Hepatocyte (in vitro differentiated cells): ENCODE results near the gene DDX1. TPM values are rescaled to one million over a fixed set of nuclear protein-coding genes. Genes with fewer than 3 reads are reported as not detected.

ENCODE experiments used
- DNase-seq: peaks from one replicate; pipeline ENCODE4 v3.0.0-alpha.2; 2016; ENCODE audit warnings: low spot score
- H2AFZ ChIP-seq: fragments of 200-600 bp; sonication (generic); 2 replicates; pipeline ENCODE4 v1.6.0; 2016; ENCODE audit warnings: antibody characterized with exemption, mild to moderate bottlenecking
- H3K27ac ChIP-seq: fragments of 200-600 bp; sonication (generic); 2 replicates; pipeline ENCODE4 v1.5.1; 2016; ENCODE audit warnings: mild to moderate bottlenecking
- H3K27me3 ChIP-seq: fragments of 200-600 bp; sonication (generic); 2 replicates; pipeline ENCODE4 v1.6.1; 2016
- H3K36me3 ChIP-seq: fragments of 200-600 bp; sonication (generic); replicated peaks from 2 replicates; pipeline ENCODE4 v1.5.1; 2016; ENCODE audit warnings: low read depth; ENCODE audit not compliant: insufficient read depth
- H3K4me1 ChIP-seq: fragments of 200-600 bp; sonication (generic); 2 replicates; pipeline ENCODE4 v1.5.1; 2016; ENCODE audit warnings: mild to moderate bottlenecking, moderate library complexity; ENCODE audit not compliant: insufficient read depth
- H3K4me2 ChIP-seq: fragments of 200-600 bp; sonication (generic); 2 replicates; pipeline ENCODE4 v1.6.0; 2016
- H3K4me3 ChIP-seq: fragments of 200-600 bp; sonication (generic); 2 replicates; pipeline ENCODE4 v1.5.1; 2016; ENCODE audit warnings: mild to moderate bottlenecking
- H3K79me2 ChIP-seq: fragments of 200-600 bp; sonication (generic); 2 replicates; pipeline ENCODE4 v1.6.0; 2017; ENCODE audit warnings: mild to moderate bottlenecking
- H3K9me2 ChIP-seq: fragments of 200-600 bp; sonication (generic); replicated peaks from 2 replicates; pipeline ENCODE4 v1.6.0; 2017; ENCODE audit warnings: mild to moderate bottlenecking; ENCODE audit not compliant: insufficient read depth
- H3K9me3 ChIP-seq: fragments of 200-600 bp; sonication (generic); 2 replicates; pipeline ENCODE4 v1.5.1; 2016; ENCODE audit warnings: low read depth, mild to moderate bottlenecking
- H4K20me1 ChIP-seq: fragments of 200-600 bp; sonication (generic); 2 replicates; pipeline ENCODE4 v1.6.0; 2016; ENCODE audit warnings: mild to moderate bottlenecking; ENCODE audit not compliant: insufficient read depth, poor library complexity, severe bottlenecking
- EZH2 ChIP-seq: fragments of 200-600 bp; sonication (generic); IDR thresholded peaks from 2 replicates; pipeline ENCODE4 v1.6.1; 2016; ENCODE audit warnings: antibody characterized with exemption, mild to moderate bottlenecking, borderline replicate concordance
- EZH2phosphoT487 ChIP-seq: fragments of 200-600 bp; sonication (generic); IDR thresholded peaks from one replicate; pipeline ENCODE4 v1.6.1; 2018; ENCODE audit warnings: antibody characterized with exemption, mild to moderate bottlenecking, low read depth, moderate library complexity; ENCODE audit not compliant: unreplicated experiment, severe bottlenecking
- WGBS: methylation state at CpG from one replicate; pipeline ENCODE4 v1.1.6; 2016; ENCODE audit warnings: low lambda C conversion rate; ENCODE audit errors: missing lambda C conversion rate; 5-methylcytosine and 5-hydroxymethylcytosine counted together
- polyA plus RNA-seq: library from polyadenylated mRNA; unstranded; fragments of >200 nt; fragmentation: Nextera tagmentation; extraction: Ambion mirVana; gene quantifications from 2 replicates; pipeline ENCODE4 v1.2.1, GENCODE V29; 2016
- total RNA-seq: library from RNA; depleted of rRNA; stranded (reverse); fragments of >200 nt; gene quantifications from 2 replicates; pipeline ENCODE4 v1.2.3, GENCODE V29; 2014
- TF ChIP-seq, protein P1 (sequence below): fragments of 200-600 bp; sonication (generic); IDR thresholded peaks from 2 replicates; pipeline ENCODE4 v1.5.1; 2016; ENCODE audit warnings: antibody characterized with exemption, mild to moderate bottlenecking; ENCODE audit not compliant: poor library complexity

DDX1 gene
- total and polyA plus RNA-seq, 2 experiments from 2014 or later = 70.2 to 76.2 TPM

- Histone ChIP-seq H3K27ac (no peak overlapping the region), H3K4me2 (no peak overlapping the region), H3K4me3 (no peak overlapping the region), H4K20me1 (no peaks in the 10 kb centered on the region), H3K4me1 (no peaks in the 10 kb centered on the region), H3K27me3 (no peaks in the 10 kb centered on the region), H3K9me3 (peaks cover 6% of the 10 kb centered on the region), H3K36me3 (no peaks in the 10 kb centered on the region), H3K9me2 (no peaks in the 10 kb centered on the region), H3K79me2 (no peaks in the 10 kb centered on the region), H2AFZ (no peak overlapping the region)
- WGBS = 82% methylated on average over 9 of the region's 9 CpGs
- DNase-seq = no peak
- TF ChIP-seq EZH2phosphoT487 = no peak
- TF ChIP-seq EZH2 = no peak
- TF ChIP-seq, protein P1, sequence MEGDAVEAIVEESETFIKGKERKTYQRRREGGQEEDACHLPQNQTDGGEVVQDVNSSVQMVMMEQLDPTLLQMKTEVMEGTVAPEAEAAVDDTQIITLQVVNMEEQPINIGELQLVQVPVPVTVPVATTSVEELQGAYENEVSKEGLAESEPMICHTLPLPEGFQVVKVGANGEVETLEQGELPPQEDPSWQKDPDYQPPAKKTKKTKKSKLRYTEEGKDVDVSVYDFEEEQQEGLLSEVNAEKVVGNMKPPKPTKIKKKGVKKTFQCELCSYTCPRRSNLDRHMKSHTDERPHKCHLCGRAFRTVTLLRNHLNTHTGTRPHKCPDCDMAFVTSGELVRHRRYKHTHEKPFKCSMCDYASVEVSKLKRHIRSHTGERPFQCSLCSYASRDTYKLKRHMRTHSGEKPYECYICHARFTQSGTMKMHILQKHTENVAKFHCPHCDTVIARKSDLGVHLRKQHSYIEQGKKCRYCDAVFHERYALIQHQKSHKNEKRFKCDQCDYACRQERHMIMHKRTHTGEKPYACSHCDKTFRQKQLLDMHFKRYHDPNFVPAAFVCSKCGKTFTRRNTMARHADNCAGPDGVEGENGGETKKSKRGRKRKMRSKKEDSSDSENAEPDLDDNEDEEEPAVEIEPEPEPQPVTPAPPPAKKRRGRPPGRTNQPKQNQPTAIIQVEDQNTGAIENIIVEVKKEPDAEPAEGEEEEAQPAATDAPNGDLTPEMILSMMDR = no peak
Measured at GRCh38 chr2:15645720-15646385, 54.2 kb downstream of the DDX1 start.

GRCh38 chr2:15646661-15647060 lies 55.0 kb downstream of the DDX1 start:
- no peaks in the 10 kb centered on the region for H3K9me2 ChIP-seq
- H3K9me3 ChIP-seq = no peaks in the 10 kb centered on the region
- no peaks in the 10 kb centered on the region for H3K36me3 ChIP-seq
- no peaks in the 10 kb centered on the region for H3K79me2 ChIP-seq
- no peaks in the 10 kb centered on the region for H3K4me1 ChIP-seq
- H3K4me3 ChIP-seq = no peak overlapping the region
- no peak overlapping the region for H2AFZ ChIP-seq
- H3K4me2 ChIP-seq = no peak overlapping the region
- no peak for TF ChIP-seq EZH2phosphoT487
- no peak for TF ChIP-seq EZH2
- TF ChIP-seq, protein P1 = no peak
- DNase-seq = no peak
- H4K20me1 ChIP-seq = no peaks in the 10 kb centered on the region
- H3K27me3 ChIP-seq = no peaks in the 10 kb centered on the region
- no peak overlapping the region for H3K27ac ChIP-seq
- 90% methylated on average over 6 of the region's 6 CpGs for WGBS

GRCh38 chr2:15647622-15648590 lies 56.2 kb downstream of the DDX1 start:
- H3K27ac ChIP-seq = no peak overlapping the region
- WGBS = 81% methylated on average over 18 of the region's 18 CpGs
- no peak overlapping the region for H2AFZ ChIP-seq
- H3K36me3 ChIP-seq = no peaks in the 10 kb centered on the region
- H3K79me2 ChIP-seq = no peaks in the 10 kb centered on the region
- H3K27me3 ChIP-seq = no peaks in the 10 kb centered on the region
- no peak overlapping the region for H3K4me3 ChIP-seq
- no peak overlapping the region for H3K4me2 ChIP-seq
- H3K9me2 ChIP-seq = no peaks in the 10 kb centered on the region
- no peaks in the 10 kb centered on the region for H3K9me3 ChIP-seq
- H4K20me1 ChIP-seq = no peaks in the 10 kb centered on the region
- TF ChIP-seq EZH2phosphoT487 (no peak), EZH2 (no peak)
- TF ChIP-seq, protein P1 = no peak
- DNase-seq = no peak
- H3K4me1 ChIP-seq = no peaks in the 10 kb centered on the region
